HCEC 1CT (cell line): Measurements from ENCODE around the gene DOCK6.
A peak's percentile ranks its signal among the peaks of the same experiment; 100 is the strongest.
"Not testable (repeated sequence)": the region's sequence is repeated elsewhere in the genome, so short reads cannot be mapped to it uniquely, and the experiment has no call there.

Experiments used
- DNase-seq: peaks from one replicate; pipeline ENCODE4 v3.0.0-alpha.2; 2017

Gene DOCK6

DNA sequence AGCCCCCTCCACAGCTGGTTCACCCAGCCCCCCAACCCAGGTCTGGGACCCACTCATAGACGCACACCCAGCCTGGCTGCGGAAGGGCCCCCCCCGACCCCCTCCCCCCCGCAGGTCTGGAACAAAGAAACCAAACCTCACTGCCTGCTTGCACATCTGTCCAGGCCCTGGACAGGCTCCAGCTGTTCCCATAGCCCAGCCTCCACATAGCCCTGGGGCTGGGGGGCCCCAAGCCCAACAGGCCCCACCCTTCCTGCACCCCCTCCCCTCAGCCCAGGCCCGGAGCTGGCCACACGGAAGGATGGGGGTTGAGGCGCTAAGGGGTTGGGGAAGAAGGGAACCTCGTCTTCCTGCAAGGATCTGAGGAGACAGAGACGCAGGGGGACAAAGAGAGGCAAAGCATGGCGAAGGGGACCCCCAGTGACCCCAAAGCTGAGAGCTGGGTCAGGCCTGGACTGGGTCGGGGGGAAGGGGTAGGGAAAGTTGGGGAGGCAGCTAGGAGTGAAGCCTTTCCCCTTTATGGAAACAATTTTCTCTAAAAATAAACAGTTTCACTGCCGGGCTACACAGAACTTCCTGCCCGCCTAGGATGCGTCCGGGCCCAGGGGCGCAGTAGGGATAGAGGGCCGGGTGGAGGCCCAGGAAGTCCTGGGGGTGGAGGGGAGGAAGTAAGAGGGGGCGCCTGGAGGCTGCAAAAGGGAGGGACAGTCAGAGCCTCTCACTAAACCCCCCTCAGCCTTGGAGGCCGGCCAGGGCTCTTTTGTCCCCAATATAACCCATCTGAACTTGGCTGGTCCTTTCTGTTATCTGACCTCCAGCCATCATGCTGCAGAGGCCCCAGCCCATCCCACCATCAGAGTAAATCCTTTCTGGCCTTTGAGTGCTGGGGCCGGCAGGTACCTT is 67.4 kb downstream of the DOCK6 start:
- peak; percentile 32 for DNase-seq

DNA sequence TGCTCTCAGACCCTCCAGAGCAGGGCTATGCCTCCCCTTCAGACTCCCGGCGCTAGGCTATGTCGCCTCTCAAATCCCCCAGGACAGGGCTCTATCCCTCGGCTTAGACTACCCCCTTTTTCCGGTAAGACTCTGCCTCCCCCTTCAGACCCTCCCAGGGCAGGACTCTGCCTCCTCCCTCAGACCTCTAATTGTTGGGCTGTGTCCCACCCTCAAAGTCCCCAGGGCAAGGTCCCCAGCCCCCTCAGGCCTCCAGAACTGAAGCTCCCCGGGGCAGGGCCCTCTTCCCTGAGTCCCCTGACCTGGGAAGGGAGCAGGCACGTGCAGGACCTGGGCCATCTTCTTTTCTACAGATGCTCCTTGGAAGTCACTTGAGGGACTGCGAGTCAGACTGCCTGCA is 68.2 kb downstream of the DOCK6 start:
- no peak for DNase-seq

DNA sequence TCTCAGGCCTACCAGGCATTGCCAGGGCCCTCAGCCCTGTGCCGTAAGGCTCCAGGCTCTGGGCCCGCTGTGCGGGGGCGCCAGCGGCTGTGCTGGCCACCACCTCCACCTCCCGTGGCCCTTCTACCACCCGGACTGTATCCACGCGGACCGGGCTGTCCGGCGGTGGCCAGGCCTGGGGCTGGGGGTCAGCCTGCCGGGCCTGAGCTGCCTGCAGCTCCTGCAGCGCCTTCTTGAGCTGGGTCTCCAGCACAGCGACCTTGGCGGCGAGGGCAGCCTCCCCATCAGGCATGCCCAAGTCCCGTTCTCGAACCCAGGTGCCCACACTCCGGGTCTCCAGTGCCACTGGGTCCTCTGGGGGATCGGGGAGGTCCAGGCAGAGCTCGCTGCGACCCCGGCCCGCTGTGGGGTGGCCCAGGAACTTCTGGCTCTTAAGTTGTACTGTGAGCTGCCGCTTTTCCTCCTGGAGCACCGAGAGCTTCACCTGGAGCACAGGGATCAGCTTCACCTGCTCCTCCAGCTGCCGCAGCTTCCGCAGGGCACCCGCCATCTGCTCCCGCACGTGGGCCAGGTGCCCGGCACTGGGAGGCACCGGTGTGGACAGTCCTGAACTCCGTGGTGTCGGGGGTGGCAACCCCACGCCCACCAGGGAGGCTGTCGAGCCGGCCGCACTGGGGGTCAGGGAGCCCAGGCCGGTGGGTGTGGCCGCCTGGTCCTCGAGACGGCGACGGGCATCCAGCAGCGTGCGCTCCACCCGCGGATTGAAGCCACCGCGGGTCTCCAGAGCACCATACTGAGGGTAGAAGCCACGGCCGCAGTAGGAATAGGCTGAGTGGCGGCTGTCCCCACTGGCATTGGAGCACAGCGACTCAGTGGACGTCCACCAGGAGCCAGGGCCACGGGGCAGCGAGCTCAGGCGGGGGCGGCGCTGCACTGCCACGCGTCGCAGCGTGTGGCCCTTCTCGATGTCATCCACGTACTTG is 69.1 kb downstream of the DOCK6 start:
- no peak for DNase-seq

DNA sequence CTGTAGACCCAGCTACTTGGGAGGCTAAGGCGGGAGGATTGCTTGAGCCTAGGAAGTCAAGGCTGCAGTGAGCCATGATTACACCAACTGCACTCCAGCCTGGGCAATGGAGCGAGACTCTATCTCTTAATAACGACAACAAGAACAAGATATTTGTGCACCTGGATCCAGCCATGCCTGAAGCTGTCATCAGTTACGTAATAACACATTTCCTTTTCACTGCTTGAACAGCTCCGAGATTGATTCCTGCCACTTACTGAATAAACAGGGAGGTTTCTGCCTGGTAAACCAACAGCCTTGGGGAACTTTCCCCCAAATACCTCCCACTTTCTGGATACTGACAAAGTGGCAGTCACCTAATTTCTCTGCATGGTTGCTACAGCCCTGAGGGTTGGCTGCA is 70.4 kb downstream of the DOCK6 start:
- no peak for DNase-seq

DNA sequence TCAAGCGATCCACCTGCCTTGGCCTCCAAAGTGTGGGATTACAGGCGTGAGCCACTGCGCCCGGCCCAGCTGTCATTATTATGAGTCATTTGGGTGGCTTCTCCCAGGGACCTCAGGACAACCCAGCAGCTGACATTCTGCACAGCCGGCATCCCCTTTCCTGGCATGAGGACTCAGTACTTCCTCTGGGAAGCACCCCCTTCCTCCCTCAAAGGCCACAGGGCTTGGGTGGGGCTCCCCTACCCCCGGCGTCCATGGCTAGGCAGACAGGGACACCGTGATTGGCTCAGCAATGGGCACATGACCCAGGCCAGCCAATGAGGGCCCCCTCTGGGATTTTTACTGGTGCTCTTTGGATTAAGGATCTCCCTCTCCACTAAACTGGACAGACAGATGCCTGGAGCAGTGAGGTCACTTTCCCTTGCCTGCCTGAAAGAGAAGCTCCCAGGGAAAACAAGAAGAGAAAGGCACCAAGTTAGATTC is 71.0 kb downstream of the DOCK6 start:
- DNase-seq = peak; percentile 71

DNA sequence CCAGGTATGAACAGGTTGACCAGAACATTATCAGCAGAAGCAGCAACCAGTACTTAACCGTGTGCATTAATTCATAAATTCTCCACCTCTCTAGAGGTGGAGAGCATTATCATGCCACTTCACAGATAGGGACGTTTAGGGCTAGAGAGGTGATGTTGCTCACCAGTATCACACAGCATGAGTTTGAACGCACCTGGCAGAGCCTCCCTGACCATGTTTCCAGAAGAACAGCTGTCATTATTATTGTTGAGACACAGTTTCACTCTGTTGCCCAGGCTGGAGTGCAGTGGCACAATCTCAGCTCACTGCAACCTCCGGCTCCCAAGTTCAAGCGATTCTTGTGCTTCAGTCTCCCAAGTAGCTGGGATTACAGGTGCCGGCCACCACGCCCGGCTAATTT is 71.8 kb downstream of the DOCK6 start:
- DNase-seq = no peak

DNA sequence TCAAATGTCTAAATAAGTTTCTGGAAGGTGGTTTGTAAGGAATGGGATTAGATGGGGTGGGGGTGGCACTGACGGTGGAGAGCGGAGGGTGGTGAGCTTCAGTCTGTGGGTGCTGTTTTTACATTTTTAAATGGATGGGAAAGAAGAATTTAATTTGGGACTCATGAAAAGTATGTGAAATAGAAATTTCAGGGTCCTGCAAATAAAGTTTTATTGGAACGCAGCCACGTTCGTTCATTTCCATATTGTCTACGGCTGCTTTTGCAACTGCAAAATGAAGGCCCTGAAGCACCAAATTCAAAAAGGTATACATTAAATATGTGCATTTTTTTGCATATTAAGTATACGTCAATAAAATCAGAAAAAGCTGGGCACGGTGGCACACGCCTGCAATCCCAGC is 74.9 kb downstream of the DOCK6 start:
- no peak for DNase-seq

DNA sequence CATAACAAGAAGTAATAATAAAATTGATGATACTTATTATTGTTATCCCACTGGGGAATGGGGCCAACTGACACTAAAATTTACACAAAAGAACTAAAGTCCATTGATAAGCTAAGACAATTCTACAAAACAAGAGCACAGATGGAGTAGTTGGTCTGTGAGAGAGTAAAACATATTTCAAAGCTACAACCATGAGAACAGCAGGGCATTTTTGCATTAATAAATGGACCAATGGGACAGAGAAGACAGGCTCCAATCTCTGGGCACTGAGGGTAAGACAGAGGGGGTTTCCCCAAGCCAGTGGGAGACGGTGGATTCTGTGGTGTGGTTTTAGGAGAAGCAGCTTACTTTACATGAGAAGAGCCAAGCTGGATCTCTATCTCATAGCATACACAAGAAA is 79.3 kb downstream of the DOCK6 start:
- no peak for DNase-seq

DNA sequence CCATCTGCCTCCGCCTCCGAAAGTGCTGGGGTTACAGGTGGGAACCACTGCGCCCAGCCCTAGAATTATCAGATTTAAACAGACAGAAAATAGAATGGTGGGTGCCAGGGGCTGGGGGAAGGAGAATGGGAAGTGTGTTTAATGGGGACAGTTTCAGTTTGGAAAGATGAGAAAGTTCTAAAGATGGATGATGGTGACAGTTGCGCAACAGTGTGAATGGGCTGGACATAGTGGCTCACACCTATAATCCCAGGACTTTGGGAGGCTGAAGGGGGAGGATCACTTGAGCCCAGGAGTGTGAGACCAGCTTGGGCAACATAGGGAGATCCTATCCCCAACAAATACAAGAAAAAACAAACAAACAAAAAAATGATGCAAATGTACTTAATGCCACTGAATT is 80.8 kb downstream of the DOCK6 start:
- DNase-seq = no peak

DNA sequence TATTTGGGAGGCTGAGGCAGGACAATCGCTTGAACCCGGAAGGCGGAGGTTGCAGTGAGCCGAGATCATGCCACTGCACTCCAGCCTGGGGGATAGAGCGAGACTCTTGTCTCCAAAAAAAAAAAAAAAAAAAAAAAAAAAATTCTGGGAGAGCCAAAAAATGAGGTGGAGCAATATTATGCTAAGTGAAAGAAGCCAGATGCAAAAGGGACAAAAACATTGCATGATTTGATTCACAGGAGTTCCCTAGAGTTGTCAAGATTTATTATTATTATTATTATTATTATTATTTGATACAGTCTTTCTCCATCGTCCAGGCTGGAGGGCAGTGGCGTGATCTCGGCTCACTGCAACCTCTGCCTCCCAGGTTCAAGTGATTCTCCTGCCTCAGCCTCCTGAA is 81.3 kb downstream of the DOCK6 start:
- not testable (repeated sequence) for DNase-seq

DNA sequence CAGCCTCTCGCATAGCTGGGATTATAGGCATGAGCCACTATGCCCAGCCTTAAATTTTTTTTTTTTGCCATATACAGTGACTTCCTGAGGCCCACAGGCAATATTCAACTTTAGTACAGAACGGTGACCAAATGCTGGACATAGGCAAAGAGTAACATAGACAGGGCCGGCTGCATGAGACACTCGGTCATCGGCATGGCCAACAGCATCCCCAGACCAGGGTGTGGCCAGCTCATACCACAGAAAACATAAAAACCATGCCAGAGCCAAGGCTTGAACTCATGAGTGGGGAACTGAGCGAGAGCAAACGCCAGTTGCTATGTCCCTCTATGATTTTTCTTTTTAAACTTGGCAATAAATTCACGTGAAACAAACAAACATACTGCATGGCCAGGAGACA is 82.0 kb downstream of the DOCK6 start:
- DNase-seq = no peak

DNA sequence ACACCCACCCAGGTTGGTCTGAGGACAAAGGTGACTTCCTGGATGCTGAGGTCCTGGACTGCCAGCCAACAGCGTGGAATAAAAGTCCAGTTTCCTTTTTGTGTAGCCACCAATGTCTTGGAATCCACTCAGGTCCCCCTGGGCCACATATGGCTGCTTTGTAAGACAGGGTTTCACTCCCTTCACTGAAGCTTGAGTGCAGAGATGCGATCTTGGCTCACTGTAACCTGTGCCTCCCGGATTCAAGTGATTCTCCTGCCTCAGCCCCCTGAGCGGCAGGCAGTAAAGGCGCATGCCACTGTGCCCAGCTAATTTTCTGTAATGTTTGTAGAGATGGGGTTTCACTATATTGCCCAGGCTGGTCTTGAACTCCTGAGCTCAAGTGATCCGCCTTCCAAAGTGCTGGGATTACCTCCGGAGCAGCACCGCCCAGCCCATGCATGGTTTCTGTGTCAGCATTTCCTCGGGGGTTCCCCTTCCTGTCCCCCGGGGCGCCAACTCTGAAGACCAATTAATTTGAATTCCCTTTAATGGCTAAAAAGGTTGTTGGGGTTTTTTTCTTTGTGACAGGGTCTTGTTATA is 82.5 kb downstream of the DOCK6 start:
- no peak for DNase-seq

DNA sequence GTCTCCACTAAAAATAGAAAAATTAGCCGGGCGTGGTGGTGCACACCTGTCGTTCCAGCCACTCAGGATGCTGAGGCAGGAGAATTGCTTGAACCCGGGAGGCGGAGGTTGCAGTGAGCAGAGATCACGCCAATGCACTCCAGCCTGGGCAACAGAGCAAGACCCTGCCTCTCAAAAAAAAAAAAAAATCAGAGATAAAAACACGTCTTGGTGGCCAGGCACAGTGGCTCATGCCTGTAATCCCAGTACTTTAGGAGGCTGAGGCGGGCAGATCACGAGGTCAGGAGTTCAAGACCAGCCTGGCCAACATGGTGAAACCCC is 83.2 kb downstream of the DOCK6 start:
- DNase-seq = not testable (repeated sequence)

DNA sequence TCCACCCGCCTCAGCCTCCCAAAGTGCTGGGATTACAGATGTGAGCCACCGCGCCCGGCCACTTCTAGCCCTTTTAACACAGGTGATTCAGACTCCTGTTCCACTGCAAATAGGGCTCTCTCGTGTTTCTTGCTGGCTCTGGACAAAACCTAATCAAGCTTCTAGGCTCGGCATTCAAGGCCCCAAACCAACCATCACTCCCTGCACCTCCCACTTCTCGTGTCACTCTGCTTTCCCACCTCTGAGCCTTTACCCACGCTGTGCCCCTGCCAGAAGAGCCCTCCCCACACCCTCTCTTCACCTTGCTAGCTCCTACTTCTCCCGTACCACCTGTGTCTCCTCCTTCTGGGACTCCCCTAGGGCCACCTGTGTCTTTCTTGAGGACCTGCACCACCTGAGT is 84.7 kb downstream of the DOCK6 start:
- no peak for DNase-seq

DNA sequence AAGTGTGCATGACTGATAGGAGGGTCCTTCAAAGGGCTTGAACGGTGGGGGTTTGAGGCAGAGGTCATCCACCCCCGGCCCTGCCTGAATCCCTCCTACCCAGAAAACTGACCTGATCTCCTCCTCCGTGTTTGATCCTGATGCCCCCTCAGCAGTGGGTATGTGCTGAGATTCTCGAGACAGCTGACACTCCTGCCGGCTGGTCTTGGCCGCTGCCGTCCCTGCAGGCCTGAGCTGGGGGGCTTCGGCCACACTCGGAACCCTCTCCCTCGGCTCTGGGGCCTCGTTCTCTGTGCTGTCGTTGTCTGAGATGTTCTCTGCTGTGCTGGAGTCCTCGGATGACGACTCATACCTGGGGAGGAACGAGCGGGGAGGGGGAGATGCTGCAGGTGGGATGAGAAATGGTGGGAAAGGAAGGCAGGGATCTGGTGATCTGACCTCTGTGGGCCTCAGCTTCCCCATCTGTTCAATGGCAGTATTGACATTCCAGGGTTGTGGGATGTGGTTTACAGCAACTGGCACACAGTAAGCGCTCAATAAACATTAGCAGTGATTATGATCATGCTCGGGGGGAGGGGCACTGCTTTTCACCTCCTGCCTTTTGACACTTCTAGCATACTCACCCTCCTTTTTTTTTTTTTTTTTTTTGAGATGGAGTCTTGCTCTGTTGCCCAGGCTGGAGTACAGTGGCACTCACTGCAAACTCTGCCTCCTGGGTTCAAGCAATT is 85.7 kb downstream of the DOCK6 start:
- no peak for DNase-seq

DNA sequence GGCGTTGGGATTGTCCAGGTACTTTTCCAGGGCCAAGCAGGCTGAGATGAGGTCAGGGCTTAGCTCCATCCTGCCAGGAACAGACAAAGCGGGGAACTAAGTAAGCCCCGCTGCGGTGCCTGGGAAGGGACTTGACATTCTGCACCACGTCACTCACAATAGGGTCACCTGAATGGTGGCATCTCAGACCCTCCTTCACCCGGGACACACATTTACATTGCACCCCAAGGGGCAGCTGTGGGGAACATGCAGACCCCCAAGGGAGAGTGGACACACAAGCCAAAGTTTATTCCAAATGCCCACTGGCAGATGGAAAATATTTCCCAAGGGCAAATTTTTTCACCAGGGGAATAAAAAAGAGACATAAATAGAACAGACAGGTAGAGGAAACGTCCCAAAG is 86.4 kb downstream of the DOCK6 start:
- DNase-seq = no peak

DNA sequence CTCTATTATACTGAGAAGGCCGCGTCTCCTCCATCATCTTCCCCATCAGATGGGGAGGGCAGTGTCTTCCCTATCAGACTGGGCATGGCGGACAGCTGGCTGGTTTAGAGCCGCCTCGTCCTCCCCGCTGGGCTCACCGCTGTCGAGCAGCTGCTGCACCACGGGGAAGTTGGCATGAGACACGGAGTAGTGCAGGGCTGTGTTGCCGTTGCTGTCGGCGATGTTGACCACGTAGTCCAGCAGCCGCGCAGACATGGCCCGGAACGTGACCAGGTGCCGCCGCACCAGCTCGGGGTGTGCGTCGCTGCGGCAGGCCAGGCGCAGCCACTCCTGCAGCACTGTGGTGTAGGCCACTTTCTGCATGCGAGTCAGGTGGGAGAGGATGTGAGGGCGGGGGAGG is 88.0 kb downstream of the DOCK6 start:
- DNase-seq = no peak

DNA sequence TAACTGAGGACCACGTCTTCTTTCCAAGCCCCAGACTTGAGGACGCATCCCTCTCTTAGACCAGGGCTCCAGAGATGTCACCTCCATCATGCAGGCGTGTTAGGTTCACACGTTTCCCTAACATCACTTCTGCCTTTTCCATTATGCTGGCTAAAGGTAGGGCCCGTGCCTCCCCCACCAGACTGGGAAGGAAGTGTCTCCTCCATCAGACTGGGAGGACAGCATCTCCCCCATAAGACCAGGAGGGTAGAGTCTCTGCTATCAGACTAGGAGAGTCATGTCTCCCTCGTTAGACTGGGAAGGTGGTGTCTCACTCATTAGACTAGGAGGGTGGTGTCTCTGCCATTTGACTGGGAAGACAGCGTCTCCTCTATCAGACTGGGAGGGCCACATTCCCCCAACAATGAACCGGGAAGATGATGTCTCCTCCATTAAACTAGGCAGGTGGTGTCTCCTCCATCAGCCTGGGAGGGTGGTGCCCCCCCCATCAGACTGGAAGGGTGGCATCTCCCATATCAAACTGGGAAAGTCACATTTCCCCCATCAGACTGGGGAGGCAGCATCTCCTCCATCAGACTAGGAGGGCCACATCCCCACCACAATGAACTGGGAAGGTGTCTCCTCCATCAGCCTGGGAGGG is 88.7 kb downstream of the DOCK6 start:
- DNase-seq = no peak

DNA sequence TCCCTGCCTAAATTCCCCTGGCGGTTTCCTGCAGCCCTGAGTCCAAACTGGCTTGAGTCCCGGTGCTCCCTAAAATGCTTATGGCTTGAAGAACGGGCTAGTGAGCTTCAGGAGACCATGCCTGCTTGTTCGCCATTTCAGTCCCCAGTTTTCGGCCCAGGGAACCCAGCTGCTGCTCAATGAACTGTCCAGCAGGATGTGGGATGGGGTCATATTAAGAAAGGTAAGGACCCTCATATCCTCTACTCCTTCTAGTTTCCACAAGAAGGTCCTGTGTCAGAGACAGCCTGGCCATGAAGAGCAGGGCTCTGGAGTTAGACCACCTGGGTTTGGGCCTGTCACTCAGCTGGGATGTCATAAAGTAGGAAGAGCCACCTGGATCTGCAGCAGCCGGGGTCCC is 89.7 kb downstream of the DOCK6 start:
- DNase-seq = no peak

DNA sequence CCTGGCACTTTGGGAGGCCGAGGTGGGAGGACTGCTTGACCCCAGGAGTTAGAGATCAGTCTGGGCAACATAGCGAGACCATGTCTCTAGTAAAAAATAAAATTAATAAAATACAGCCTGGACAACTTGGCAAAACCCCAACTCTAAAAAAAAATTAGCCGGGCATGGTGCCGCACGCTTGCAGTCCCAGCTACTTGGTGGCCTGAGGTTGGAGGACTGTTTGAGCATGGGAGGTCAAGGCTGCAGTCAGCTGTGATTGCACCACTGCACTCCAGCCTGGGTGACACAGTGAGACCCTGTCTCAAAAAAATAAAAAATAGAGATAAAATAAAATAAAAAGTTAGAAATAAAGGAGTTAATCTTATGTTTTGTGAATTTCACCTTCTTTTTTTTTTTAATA is 91.2 kb downstream of the DOCK6 start:
- DNase-seq = no peak

DNA sequence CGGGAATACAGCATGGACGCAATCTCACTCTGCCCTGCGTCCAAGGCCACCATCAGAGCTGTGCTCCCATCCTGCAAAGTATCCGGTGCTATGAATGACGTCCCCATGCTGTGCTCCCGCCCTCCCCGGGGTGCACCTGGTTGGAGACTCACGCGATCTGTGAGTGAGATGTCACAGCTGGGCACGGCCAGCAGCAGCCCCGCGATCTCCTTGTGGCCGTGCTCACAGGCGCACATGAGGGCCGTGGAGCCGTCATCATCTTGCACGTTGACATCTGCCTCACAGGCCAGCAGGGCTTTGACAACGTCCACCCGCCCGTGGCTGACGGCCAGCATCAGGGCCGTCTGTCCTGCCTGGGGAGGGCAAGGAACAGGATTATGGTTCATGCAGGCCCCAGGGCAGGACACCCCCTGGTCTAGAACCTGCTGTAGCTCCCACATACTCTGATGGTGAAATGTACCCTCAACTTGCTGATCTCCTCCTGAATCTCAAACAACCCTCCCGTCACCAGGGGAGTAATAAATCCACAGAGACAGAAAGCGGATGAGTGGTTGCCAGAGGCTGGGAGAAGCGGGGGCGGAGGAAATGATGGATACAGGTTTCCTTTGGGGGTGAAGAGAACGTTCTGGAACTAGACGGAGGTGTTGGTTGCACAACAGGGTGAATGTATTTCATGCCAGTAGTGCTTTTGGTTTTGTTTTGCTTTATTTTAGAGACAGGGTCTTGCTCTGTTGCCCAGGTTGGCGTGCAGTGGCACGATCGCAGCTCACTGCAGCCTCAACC is 92.2 kb downstream of the DOCK6 start:
- no peak for DNase-seq
